NOMO-1 (cell line): ENCODE results near the gene MGA.

Experiments
- DNase-seq, 2 experiments: peaks; one replicate each; lab custom pipeline; 2025; ENCODE audit not compliant: unreplicated experiment in 2 of 2; lab: John Stamatoyannopoulos, UW

MGA gene

DNA sequence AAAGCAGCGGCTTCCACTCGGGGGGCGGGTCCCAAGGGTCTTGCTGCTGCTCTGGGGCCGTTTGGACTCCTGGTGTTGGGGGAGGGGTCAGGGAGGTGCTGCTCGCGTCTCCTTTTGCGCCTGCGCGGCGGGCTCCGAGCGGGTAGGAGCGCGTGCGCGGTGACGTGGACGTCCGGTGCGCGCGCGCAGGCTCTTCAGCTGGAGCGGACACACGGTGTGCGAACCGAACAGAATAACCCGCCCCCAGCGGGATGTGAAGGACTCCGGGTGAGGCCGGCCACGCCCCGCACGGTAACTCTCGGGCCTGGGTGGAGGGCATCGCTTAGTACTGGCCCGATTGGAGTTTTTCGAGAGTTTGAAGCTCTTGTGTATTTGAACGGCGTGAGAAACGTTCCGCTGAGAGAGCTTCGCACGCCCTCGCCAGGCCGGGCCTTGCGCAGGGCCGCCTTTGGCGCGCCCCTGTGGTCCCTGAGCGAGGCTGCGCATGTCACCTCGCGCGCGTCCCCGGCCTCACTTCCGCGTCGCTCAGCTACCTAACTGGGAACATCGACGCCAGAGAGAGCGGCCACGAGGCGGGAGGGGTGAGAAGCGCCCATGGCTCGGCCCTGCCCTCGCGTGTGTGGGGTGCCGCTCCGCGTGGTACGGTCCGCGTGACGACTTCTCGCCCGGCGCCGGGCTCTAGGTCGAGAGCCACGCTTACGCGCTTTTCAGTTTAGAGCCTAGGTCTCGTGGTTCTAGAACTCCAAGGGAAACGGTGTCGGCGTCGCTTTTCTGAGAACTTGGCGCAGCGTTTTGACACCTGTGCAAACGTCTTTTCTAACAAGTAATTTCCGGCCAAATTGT is at the start of gene MGA:
Gene MGA, plus strand, starts transcription at position 171 of the 843 bp plus-strand sequence.
- peak; percentile 80 to 85 for DNase-seq

DNA sequence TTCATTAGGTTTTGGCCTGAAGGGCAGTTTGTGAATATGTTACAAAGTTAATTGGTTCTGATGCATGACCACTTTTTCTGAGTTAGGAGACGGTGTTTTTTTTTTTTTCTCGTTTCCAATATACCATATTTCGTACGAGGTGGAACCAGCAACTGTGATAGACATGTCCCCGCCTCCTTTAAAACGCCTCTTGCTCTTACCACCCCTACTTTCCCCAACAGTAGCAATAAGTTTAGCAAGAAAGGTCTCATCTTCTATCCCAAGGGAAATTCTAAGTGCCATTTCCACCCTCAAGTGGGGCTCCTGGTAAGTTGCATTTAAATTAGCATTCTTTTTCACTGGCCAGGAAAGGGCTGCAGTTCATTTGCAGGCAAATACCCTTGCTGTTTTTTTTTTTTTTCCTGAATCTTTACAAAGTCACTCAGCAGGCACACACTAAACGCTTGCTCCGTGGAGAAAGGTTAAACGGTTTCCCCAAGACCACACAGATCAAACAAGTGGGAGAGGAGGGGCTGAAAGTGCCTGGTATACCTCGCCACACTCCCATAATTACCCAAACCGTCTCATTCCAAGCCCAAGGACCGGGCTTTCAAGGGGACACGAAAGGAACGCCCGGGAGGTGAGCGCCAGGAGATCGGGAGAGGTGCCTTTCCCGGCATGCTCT is 39.5 kb upstream of the MGA start:
- DNase-seq = no peak

DNA sequence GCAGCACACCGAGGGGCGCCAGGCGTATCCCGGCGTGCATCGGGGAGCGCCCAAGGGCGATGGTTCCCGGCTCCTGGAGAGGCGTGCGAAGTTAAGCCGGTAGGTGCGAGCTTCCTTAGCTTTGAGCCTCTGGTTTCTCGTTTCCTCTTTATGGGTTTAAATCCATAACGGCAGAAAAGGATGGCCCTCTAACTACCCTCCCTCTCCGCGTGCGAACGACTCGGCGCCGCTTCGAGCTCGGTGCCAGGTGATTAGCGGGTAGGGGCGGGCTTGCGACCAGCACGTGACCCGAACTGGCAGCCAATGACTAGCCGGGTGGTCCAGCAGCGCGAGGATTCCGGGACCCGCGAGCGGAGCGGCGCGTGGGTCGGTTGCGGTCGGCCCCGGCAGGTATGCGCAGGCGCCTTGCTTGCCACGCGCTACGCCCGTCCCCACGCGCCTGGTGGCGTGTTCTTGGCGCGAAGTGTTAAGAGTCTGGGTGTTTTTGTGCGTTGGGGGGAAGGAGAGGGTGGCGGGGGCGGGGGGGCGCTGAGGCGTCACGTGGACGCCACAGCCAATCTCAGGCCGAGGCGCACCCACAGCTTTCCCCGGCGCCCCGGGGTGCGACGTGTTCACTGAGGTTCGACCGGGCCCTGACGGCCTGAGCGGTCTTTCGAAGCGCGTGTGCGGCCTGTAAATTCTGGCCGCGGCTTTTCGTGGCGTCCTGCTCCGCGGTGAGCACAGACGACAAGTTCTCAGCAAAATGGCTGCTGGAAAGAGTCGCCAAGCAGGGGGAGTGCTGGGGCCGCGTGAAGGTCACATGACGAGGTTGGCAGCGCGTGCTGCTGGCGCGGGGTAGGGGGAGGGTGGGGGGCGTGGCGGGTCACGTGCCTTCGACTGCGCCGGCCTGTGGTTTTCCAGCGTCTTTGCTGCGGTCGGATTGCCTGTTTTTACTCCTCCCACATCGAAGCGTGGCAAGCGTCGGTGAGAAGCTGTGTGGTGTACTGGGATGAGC is 38.7 kb upstream of the MGA start:
- DNase-seq = peak; percentile 88 to 89

DNA sequence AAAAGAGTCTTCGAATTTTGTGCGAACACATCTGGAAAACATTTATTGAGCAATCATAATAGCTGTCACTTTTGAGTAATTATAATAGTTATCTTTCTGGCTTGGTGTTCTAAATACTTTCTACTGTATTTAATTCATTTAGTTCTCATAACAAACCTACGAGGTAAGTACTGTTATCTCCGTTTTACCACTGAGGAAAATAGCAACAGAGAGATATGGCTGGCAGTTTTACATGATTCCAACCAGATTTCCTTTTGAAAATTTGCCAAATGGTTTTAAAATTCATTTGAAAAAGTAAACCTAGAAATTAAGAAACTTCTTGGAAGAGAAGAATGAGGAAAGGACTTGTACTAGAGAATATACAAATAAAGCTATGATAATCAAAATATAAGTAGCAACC is 37.3 kb upstream of the MGA start:
- no peak for DNase-seq

DNA sequence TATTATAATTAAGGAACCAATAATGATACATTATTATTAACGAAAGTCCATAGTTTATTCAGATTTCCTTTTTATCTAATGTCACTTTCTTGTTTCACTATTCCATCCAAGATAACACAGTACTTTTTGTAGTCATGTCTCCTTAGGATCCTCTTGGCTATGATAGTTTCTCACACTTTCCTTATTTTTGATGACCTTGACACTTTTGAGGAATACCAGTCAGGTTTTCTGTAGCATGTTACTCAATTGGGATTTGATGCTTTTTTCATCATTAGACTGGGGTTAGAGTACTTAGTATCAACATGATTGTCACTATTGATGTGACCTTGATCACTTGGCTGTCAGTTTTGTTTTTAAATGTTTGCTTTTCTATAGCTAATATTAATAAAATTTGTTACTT is 33.0 kb upstream of the MGA start:
- no peak for DNase-seq

DNA sequence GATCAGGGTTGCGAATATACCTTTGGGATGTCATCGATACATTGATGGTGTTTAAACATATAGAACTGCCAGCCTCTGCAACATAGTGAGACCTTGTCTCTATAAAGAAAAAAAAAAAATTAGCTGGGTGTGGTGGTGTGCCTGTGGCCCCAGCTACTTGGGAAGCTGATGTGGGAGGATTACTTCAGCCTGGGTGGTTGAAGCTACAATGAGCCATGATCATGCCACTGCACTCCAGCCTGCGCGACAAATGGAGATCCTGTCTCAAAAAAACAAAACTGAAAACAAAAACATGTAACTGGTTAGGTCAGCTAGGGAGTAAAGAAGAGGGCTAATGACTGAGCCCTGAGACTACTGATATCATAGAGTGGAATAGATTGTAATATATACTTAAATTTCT is 30.7 kb upstream of the MGA start:
- no peak for DNase-seq

DNA sequence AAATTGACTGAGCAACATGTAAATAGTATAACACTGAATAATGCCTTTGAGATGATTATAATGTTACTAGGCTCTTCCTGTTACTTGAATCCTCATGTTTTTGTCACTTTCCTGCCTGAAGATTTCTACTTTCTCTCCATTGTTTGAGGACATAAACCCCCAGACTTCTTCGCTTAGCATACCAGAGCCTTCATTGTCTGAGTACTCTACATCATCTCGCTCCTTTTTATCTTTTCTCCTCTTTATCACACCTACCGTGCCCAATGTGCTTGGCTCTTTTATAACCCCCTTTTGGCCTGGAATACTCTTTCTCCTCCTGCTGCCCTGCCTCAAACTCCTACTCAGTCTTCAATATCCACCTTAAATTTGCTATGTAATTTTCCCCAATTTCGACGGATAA is 30.3 kb upstream of the MGA start:
- DNase-seq = no peak

DNA sequence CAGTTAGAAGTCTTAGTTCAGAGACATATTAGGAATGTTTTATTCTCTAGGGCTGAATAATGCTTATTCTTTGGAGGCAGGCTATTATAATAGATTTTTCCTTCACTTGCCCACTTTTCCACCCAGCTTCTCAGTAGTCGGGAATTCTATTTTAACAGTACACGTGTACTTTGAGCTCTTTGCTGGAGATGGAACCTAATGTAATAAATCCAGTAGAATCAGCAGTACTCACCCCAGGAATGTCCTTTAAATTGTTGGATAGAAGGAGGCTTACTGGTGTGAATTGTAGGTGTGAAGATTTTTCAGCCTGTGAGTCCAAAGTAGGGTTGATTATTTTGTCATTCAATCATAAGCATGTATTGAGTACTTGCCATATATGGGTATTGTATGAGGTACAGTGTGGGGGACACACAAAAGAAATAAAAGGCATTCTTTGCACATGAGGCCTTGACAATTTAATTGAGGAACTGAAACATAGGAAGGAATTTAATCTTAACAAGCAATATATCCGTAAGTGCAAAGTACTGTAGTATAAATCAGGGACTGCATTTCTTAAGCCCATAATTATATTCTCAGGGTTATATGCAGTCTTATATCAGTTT is 29.5 kb upstream of the MGA start:
- DNase-seq = peak in 1 of 2 experiments; percentile 73

DNA sequence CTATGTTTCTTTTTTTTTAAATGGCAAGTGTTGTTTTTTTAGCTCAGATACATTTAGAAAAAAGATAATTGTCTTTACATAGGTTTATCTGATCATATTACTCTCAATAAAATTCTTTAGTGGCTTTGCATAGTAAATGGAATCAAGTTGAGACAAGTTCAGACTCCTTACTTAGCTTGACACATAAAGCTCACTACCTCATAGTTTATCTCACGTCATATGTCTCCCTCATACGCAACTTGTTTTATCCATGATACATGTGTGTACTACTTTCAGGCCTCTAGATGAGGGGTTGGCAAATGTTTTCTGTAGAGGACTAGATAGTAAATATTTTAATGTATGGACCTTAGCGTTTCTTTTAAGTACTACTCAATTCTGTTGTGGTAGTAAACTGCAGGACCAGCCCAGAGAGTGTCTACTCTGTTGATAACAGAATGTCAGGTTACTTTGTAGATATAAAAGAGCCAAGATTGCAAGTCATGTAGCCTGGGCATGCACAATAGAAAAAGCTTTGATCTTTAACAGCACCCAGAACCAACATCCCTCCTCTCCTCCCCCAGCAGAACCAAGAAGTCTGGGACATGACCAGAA is 28.2 kb upstream of the MGA start:
- DNase-seq = no peak

DNA sequence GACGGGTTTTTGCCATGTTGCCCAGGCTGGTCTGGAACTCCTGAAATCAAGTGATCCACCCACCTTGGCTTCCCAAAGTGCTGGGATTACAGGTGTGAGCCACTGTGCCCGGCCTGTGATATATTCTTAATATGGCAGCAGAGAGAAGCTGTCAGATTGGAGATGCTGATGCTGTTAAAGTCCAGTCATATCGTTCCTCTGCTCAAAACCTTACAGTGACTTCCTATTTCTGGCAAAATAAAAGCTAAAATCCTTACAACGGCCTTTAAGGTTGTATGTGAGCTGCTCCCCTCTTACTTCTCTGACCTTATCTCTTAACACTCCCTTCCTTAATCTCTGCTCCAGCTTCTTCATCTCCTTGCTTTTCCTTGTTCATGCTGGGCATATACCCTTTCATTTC is 26.6 kb upstream of the MGA start:
- DNase-seq = no peak

DNA sequence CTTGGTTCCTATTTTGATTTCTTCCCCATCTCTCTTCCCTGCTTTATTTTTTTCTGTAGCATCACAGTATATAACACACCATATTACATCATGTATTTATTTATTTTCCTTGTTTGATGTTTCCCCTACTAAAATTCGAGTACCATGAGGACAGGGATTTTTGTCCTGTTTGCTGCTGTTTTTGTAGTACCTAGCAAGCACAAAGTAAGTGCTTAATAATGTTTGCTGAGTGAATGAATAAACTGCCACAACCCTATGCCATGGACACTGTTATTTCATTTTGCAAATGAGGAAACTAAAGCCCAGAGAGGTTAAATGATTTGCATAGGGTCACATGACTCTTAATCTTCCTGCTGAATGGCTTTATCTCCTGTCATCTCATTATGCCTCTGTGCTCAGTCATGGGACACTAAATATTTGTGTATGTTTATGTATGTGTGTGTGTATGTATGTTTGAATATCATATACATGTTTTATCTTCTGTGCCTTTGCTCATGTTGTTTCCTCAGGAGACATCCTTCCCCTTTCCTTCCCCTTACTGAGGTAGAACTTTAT is 26.1 kb upstream of the MGA start:
- peak in 1 of 2 experiments; percentile 37 for DNase-seq

DNA sequence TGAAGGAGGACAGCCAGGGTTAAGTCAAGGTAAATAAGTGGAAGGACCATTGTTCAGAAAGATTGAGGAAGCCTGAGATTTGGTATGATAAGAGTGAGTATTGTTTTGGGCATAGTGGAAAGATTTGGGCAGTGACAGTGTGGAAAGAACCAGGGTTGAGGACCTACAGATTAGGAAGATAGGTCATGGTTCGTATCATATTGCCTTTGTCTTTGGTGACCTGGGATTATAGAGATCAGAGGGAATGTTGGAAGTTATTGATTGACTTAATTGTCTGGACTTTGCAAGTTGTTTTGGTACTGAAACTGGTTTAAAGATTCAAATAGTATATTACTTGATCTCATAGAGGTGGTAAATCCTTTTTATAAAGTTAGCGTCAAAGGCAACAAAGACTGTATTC is 23.1 kb upstream of the MGA start:
- DNase-seq = no peak

DNA sequence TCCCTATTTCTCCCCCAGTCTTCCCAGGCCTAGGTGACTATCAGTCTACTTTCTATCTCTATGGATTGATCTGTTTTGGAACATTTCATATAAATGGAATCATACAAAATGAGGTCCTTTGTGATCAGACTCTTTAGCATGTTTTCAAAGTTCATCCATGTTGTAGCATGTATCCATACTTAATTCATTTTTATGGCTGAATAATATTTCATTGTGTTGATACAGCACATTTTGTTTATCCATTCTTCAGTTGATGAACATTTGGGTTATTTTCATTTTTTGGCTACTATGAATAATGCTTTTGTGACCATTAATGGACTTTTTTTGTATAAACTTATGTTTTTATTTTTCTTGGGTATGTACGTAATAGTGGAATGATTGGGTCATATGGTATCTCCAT is 19.2 kb upstream of the MGA start:
- no peak for DNase-seq

DNA sequence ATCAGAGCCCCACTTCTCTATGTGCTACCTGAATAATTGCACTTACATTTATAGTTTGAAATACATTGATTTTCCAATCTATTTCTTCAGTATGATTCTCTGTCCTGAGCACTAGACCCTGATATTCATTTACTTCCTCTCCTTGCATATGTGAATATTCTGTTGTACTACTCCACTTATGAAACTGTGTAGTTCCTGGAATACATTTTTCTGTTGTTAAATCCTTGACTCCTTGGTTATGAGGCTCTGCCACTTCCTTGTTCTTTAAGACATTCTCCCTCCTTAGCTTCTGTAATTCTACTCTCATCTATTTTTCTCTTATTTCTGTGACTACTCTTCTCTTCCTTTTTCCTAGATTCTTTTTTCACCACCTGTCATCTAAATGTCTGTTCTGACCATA is 12.9 kb upstream of the MGA start:
- DNase-seq = peak in 1 of 2 experiments; percentile 74

DNA sequence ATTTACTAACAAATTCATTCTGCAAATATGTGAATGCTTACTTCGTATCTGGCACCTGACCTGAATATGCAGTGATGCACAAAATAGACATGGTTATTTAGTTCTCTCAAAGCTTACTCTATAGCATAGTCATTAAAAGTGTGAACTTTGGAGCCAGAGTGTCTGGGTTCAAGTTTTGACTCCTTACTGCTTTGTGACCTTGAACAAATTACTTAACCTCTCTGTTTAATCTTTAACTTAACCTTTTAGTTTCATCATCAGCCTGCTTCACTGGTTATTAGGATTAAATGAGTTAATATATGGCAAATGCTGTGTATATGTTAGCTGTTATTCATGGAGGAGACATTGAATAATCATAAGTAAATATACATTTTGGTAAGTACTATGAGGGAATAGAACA is 12.1 kb upstream of the MGA start:
- no peak for DNase-seq

DNA sequence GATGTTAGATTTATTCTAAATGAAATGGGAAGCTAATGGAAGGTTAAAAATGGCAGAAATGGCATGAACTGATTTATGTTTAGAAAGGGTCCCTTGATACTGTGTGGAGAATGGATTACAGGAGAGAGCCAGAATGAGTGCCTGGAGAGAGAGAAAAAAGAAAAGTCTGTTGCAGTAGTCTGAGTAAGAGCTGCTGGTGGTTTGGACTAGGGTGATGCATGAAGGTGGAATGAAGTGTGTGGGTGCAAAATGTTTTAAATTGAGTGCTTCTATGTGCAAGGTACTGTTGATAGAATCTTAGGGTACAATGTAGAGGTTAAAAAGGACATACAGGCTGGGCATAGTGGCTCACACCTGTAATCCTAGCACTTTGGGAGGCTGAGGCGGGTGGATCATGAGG is 11.4 kb upstream of the MGA start:
- no peak for DNase-seq

DNA sequence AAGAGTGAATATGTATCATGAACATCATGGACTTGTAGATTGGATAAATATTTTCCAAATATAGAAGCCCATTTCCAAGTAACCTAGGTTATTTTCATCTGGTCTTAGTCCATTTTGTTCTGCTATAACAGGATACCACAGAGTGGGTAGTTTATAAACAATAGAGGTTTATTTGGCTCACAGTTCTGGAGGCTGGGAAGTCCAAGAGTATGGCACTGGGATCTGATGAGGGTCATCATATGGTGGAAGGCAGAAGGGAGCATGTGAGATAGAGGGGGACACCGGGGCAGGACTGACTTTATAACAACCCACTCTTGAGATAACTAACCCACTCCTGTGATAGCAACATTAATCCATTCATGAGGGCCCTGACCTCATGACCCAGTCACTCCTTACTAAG is 9.4 kb upstream of the MGA start:
- no peak for DNase-seq

DNA sequence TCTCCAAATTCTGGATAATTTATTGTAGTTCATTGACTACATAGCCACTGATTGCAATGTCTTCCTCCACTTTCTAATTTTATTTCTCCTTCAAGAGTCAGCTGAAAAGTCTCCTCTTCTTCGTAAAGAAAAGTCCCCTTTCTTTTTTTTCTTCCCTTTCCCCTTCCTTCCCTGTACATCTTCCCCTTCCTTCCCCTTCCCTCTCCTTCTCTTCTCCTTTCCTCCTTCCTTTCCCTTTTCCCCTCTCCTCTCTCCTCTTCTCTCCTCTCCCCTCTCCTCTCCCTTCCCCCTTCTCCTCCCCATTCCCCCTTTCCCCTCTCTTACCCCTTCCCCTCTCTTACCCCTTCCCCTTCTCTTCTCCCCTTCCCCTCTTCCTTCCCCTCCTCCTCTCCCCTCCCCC is 8.8 kb upstream of the MGA start:
- no peak for DNase-seq

DNA sequence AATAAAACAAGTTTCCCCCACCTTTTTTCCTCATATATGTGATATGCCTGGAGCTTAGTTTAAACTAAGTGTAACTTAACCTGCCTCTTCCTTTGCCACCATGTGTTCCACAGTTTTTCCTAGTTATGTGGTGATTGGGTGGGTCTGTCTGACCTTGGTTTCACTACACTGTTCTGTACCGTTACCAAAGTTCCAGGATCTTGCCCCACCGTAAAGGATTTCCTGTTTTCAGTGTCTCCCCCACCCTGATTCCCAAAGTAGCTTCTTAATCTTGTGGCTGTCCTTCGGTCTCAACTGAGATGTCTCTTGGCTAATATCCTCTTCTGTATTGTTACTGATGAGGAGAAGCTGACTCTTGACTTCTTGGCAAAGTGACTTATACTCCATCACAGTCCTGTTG is 6.4 kb upstream of the MGA start:
- DNase-seq = no peak

DNA sequence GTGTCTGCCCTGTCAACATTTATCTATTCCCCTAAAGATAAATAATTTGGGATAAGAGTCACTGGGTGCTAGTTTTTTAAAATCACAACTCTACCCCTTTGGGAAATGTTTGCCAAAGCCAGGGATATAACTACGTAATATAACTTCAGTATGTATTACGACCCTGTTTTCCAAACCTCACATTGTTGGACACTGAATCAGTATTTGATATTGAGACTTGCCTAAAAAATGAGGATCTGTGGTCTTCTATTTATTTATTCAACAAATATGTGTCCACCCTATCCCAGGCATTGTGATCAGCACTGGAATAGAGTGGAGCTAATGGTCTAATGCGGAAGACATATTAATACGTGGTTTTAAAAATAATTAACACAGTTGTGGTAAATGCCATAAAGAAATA is 4.5 kb upstream of the MGA start:
- DNase-seq = no peak
